RWPE1 (cell line): ENCODE data around the gene TAGLN2.

Experiments
- CTCF ChIA-PET: fragments of 350-600 bp; sonication (Branson Sonifier 250); formaldehyde crosslinking; extraction: SDS; loops from one replicate; lab custom pipeline; 2021; lab: Yijun Ruan, JAX
- POLR2A ChIA-PET: fragments of 400-600 bp; formaldehyde crosslinking; extraction: SDS; loops from one replicate; lab custom pipeline; 2020; ENCODE audit warnings: antibody characterized with exemption; ENCODE audit not compliant: low non-redundant PET; lab: Yijun Ruan, JAX
- DNase-seq: peaks from one replicate; pipeline ENCODE4 v3.0.0; 2012; ENCODE audit warnings: low spot score
- H3K27ac ChIP-seq: fragments of 450-650 bp; 2 replicates; pipeline ENCODE4 v1.5.1; 2017
- TF ChIP-seq, protein P1 (sequence below): fragments of 450-650 bp; conservative IDR thresholded peaks from 2 replicates; pipeline ENCODE4 v1.5.1; 2017; ENCODE audit warnings: low read depth, mild to moderate bottlenecking

TAGLN2 gene

DNA sequence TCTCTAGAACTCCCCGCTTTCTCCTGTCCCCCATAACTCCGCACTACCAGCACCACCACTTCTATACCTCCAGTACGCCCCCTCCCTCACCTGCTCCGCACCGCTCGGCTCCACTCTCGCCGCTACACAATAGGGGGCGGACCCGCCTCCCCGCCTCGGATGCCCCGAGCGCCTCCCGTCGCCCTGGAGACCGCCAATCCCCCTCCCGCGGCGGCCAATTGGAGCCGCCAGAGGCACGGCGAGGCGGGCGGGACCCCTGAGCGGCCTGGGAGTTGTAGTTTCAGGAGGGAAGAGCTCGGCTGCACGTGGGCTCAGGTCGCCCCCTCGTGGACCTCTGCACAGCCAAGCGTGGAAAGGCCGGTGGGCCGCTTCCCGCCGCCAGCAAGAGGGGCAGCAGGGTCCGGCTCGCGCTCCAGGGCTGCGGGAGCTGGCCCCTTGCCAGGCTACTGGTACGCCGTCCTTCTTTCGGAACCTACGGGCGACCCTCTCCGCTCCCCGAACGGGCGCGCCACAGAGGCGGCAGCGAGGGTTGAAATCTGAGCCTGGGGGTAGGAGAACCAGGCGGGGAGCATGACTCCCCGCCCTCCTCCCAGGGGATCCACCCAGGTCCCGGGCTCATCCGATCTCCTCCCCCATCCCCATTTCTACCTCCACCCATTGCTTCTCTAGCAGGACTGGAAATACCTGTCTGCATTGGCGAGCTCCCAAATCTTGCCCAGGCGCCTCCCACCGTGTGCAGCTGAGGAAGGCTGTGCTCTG lies 20.4 kb upstream of the TAGLN2 start, which contains the start of gene IGSF9:
Gene IGSF9 (minus strand): TSS at position 131 of the 759 bp plus-strand sequence. CDS start 2,159 bp downstream, outside the sequence.
- DNase-seq: peak; percentile 97
- H3K27ac ChIP-seq: peak within 1 kb of the TSS; percentile 94
- TF ChIP-seq, protein P1, sequence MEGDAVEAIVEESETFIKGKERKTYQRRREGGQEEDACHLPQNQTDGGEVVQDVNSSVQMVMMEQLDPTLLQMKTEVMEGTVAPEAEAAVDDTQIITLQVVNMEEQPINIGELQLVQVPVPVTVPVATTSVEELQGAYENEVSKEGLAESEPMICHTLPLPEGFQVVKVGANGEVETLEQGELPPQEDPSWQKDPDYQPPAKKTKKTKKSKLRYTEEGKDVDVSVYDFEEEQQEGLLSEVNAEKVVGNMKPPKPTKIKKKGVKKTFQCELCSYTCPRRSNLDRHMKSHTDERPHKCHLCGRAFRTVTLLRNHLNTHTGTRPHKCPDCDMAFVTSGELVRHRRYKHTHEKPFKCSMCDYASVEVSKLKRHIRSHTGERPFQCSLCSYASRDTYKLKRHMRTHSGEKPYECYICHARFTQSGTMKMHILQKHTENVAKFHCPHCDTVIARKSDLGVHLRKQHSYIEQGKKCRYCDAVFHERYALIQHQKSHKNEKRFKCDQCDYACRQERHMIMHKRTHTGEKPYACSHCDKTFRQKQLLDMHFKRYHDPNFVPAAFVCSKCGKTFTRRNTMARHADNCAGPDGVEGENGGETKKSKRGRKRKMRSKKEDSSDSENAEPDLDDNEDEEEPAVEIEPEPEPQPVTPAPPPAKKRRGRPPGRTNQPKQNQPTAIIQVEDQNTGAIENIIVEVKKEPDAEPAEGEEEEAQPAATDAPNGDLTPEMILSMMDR: peak; percentile 81
- POLR2A ChIA-PET: interaction anchor here (0.5 to 1.0 kb wide), 5 partner anchors 14 to 62 kb away, joined by 3 to 5 read pairs (median 3); no protein-coding TSS in a partner anchor
- CTCF ChIA-PET: interaction anchor here (0.6 to 2.2 kb wide), 9 partner anchors 9 to 825 kb away, joined by 3 to 17 read pairs (median 4); partner anchors contain the start of gene SLAMF9

DNA sequence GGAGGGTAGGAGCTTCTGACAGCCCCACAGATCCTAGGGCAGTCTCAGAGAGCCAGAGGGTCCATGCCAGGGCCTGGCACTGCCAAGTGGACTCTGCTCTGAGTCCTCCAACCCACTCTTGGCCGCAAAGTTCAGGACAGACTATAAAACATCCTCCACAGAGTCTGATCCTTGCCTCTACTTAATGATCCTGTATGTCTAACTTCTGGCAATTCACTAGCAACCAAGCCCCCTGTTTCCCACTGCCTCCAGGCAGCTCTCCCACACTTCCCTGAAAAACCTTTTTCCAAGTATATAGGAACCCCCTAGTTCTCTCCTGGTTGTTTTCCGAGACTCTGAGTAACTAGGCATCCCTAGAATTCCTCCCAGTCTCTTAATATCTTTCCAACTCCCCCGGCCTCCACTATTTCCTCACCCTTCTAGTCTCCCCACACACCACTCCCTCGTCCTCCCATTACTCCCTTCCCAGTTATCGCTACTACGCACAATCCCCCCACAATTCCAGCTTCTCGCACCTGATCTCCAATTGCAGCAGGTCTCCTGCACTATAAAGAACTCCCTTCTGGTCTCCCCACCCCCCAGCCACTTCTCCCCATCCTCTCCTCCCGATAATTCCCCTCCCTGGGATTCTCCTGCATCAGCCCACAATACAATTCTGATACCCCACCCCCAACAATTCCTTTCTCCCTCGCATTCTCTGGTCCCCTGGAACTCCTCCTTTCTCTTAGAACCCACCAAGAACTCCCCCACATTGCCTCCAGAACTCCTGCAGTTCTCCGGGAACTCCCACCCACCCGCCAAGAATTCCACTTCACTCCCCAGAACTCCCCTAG lies 19.5 kb upstream of the TAGLN2 start:
- POLR2A ChIA-PET: interaction anchor here (0.9 to 1.1 kb wide), 2 partner anchors 19 to 21 kb away, joined by 3 read pairs; partner anchors contain the start of gene TAGLN2
- TF ChIP-seq, protein P1: no peak
- H3K27ac ChIP-seq: peak overlapping the region; percentile 94
- DNase-seq: peak; percentile 36
- CTCF ChIA-PET: interaction anchor here (0.6 to 2.4 kb wide), 7 partner anchors 9 to 147 kb away, joined by 3 to 18 read pairs (median 8); no protein-coding TSS in a partner anchor

DNA sequence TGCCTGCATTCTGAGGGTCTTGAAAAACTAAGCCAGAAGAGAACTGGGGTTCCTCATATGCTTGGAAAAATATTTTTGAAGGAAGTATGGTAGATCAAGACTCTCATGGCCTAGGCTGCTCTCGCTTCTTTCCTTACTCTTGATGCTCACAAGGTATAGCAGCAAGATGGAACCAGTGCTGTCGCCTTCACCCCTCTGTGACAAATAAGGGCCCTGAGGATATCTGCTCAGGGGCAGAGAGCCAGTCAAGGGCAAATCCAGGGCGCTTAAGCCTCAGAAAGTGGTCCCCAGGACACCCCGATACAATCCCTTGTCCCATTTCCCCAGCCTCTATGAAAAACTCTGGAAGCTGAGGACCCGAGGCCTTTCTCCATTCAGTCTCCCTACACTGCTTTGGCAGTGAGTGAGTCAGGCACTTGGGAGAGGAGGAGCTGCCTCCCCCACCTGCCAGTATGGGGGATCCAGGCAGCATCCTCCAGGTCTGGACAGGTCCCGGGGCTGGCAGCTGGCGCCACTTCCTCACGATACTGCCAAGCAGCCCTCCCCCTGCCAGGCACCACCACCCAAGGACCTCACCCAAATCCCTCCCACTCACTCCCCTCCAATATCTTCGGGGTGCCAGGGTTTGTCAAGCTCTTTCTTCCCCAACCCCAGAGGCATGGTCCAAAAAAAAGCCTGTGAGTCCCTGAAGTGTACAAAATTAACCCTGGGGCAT lies 18.8 kb upstream of the TAGLN2 start:
- peak overlapping the region; percentile 94 for H3K27ac ChIP-seq
- POLR2A ChIA-PET: interaction anchor here (0.9 to 1.1 kb wide), 2 partner anchors 19 to 20 kb away, joined by 3 read pairs; partner anchors contain the start of gene TAGLN2
- peak; percentile 71 for DNase-seq
- TF ChIP-seq, protein P1: no peak
- CTCF ChIA-PET: interaction anchor here (0.6 to 2.4 kb wide), 3 partner anchors 62 to 146 kb away, joined by 6 to 18 read pairs (median 12); no protein-coding TSS in a partner anchor

DNA sequence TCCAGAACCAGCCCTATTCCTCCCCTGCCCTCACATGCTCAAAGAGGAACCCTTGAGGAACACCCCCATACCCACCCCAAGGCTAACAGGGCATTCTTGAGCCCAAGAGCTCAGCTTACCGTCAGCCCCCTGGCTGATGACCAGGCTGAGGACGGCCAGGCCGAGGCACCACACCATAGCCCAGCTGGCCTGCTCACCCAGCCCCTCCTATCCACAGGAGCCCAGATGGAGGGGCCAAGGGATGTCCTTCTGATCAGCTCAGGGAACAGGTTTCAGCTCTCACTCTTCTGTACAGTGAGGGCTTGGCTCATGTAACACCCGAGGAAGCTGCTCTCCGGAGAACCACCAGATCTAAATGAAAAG lies 18.0 kb upstream of the TAGLN2 start:
- TF ChIP-seq, protein P1: no peak
- POLR2A ChIA-PET: no interaction called here
- peak overlapping the region; percentile 94 for H3K27ac ChIP-seq
- DNase-seq: no peak
- CTCF ChIA-PET: interaction anchor here (0.7 to 2.4 kb wide), 2 partner anchors 64 to 1981 kb away, joined by 4 to 18 read pairs; no protein-coding TSS in a partner anchor

DNA sequence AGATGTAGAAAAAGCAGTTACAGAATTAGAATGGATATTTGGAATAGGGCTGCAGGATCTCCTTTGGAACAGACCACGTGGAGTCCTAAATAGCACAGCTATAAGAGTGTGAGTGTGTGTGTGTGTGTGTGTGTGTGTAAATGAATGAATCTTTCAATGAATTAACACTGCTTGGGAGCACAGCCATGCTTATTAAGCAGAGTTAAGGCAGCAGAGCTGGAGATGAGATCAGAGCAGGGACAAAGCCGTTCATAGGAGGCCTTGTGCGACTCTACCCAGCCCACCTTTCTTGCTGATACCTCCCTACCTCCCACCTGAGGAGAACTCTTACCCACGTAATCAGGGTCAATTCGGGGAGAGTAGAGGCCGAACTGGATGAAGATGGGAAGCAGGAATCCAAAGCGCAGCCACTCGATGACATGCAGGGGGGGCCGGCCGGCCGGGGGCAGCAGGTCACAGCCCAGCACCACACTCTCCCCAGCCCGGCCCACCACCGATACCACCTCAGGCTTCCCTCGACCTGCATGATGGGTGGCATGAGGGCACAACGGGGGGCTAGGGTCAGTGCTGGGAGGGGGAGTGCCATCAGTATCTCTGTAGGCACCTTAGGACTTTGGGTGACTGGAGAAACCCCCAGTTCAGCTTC lies 17.4 kb upstream of the TAGLN2 start:
- CTCF ChIA-PET: interaction anchor here (0.7 to 2.4 kb wide), 2 partner anchors 65 to 1982 kb away, joined by 4 to 18 read pairs; no protein-coding TSS in a partner anchor
- DNase-seq: no peak
- TF ChIP-seq, protein P1: no peak
- POLR2A ChIA-PET: no interaction called here
- H3K27ac ChIP-seq: peak overlapping the region; percentile 94
